DMS53 treated with DMSO at 0.1 percent for 48 hours (cell line): ENCODE results near the gene FANCG.

Experiments
- DNase-seq: peaks from one replicate; lab custom pipeline; 2025; ENCODE audit not compliant: unreplicated experiment; lab: John Stamatoyannopoulos, UW

FANCG gene

GRCh38 chr9:35103660-35104191 is 24.0 kb upstream of the FANCG start:
- DNase-seq, result no peak

- peak; percentile 81 for DNase-seq
These were observed 23.3 kb upstream of the FANCG start, which contains the start of gene STOML2 for GRCh38 chr9:35102769-35103659. Gene STOML2, minus strand, starts transcription at chr9:35103131. Its CDS starts 37 bp downstream, at chr9:35103094.

- DNase-seq, result no peak
These were observed 22.7 kb upstream of the FANCG start for GRCh38 chr9:35102465-35102768.

- no peak for DNase-seq
These were observed 17.8 kb upstream of the FANCG start for GRCh38 chr9:35097573-35097972.

- DNase-seq, result peak; percentile 54
These were observed 16.5 kb upstream of the FANCG start, which contains the start of gene PIGO for GRCh38 chr9:35096035-35096849. Gene PIGO, minus strand, starts transcription at chr9:35096591. Its CDS starts 1,026 bp downstream, at chr9:35095565.

GRCh38 chr9:35091536-35091935 is 11.8 kb upstream of the FANCG start:
- no peak for DNase-seq

- DNase-seq, result no peak
These were observed 9.7 kb upstream of the FANCG start for GRCh38 chr9:35089434-35089833.

- DNase-seq, result no peak
These were observed 5.3 kb upstream of the FANCG start for GRCh38 chr9:35085078-35085477.

GRCh38 chr9:35079041-35079425 is 709 bp downstream of the FANCG start:
- no peak for DNase-seq

GRCh38 chr9:35078066-35078465 is 1.7 kb downstream of the FANCG start:
- DNase-seq, result no peak

- no peak for DNase-seq
These were observed 2.9 kb downstream of the FANCG start for GRCh38 chr9:35076848-35077247.

GRCh38 chr9:35075358-35075757 is 4.4 kb downstream of the FANCG start:
- DNase-seq, result no peak

- DNase-seq, result no peak
These were observed 5.0 kb downstream of the FANCG start for GRCh38 chr9:35074791-35075190.

GRCh38 chr9:35074141-35074540 is 5.6 kb downstream of the FANCG start:
- no peak for DNase-seq

GRCh38 chr9:35073279-35073612 is 6.5 kb downstream of the FANCG start:
- no peak for DNase-seq

GRCh38 chr9:35072461-35073278 is 7.1 kb downstream of the FANCG start, which contains the start of gene VCP:
Gene VCP, minus strand, starts transcription at chr9:35072625. Its CDS starts 272 bp downstream, at chr9:35072353.
- peak; percentile 95 for DNase-seq

GRCh38 chr9:35071814-35072460 is 7.8 kb downstream of the FANCG start:
- DNase-seq, result peak; percentile 41

- DNase-seq, result no peak
These were observed 8.6 kb downstream of the FANCG start for GRCh38 chr9:35070823-35071813.

GRCh38 chr9:35069020-35069419 is 10.7 kb downstream of the FANCG start:
- DNase-seq, result no peak
